Liver (tissue), 9 donors: ENCODE results near the gene ZW10. TPM values are rescaled to one million over a fixed set of nuclear protein-coding genes. Genes with fewer than 3 reads are reported as not detected.

ENCODE experiments used
- DNase-seq: peaks from one replicate; pipeline ENCODE4 v3.0.0-alpha.2; 2017; ENCODE audit warnings: low spot score
- H3K27ac ChIP-seq, 2 donors: one replicate each; pipeline ENCODE4 v1.7.0; 2013; ENCODE audit warnings: inconsistent platforms in 2 of 2, low read length in 2 of 2, control low read depth in 1 of 2, low read depth in 1 of 2, mild to moderate bottlenecking in 1 of 2
- H3K27me3 ChIP-seq, 4 donors: one replicate each; pipeline versions ENCODE4 v1.6.1 to v1.7.0; 2013; ENCODE audit warnings: low read length in 3 of 4, inconsistent platforms in 1 of 4, mild to moderate bottlenecking in 1 of 4, moderate library complexity in 1 of 4; ENCODE audit not compliant: control insufficient read depth in 4 of 4, insufficient read depth in 4 of 4
- H3K36me3 ChIP-seq, 4 donors: one replicate each; pipeline versions ENCODE4 v1.6.1 to v1.7.0; 2013; ENCODE audit warnings: low read length in 3 of 4, mild to moderate bottlenecking in 3 of 4, low read depth in 1 of 4, moderate library complexity in 1 of 4; ENCODE audit not compliant: control insufficient read depth in 4 of 4, insufficient read depth in 3 of 4
- H3K4me1 ChIP-seq, 4 donors: one replicate each; pipeline versions ENCODE4 v1.6.1 to v1.7.0; 2013; ENCODE audit warnings: low read length in 3 of 4, mild to moderate bottlenecking in 3 of 4, moderate library complexity in 1 of 4; ENCODE audit not compliant: control insufficient read depth in 4 of 4, insufficient read depth in 4 of 4
- H3K4me3 ChIP-seq, 3 donors: one replicate each; pipeline versions ENCODE4 v1.6.1 to v1.7.0; 2013; ENCODE audit warnings: low read length in 3 of 3, control low read depth in 1 of 3, low read depth in 1 of 3, mild to moderate bottlenecking in 1 of 3
- H3K9ac ChIP-seq, 2 donors: one replicate each; pipeline ENCODE4 v1.7.0; 2013; ENCODE audit warnings: low read length in 2 of 2, mild to moderate bottlenecking in 2 of 2, moderate library complexity in 2 of 2, control low read depth in 1 of 2, low read depth in 1 of 2
- H3K9me3 ChIP-seq, 4 donors: one replicate each; pipeline versions ENCODE4 v1.6.1 to v1.7.0; 2013; ENCODE audit warnings: low read length in 3 of 4; ENCODE audit not compliant: control insufficient read depth in 4 of 4
- EGR1 ChIP-seq, 2 donors: IDR thresholded peaks; 2 replicates each; pipeline ENCODE4 v1.6.1; 2016 to 2018; ENCODE audit warnings: antibody characterized with exemption in 2 of 2, low read depth in 2 of 2
- FOXA1 ChIP-seq: IDR thresholded peaks from 2 replicates; pipeline ENCODE4 v1.6.1; 2016; ENCODE audit warnings: antibody characterized with exemption
- FOXA2 ChIP-seq: IDR thresholded peaks from 2 replicates; pipeline ENCODE4 v1.6.1; 2016; ENCODE audit warnings: antibody characterized with exemption
- GABPA ChIP-seq, 2 donors: IDR thresholded peaks in 1 of 2; conservative IDR thresholded peaks in 1 of 2; 2 replicates each; pipeline ENCODE4 v1.6.1; 2016; ENCODE audit warnings: antibody characterized with exemption in 2 of 2, mild to moderate bottlenecking in 1 of 2, moderate library complexity in 1 of 2
- HNF4A ChIP-seq, 2 donors: conservative IDR thresholded peaks; 2 replicates each; pipeline ENCODE4 v1.6.1; 2016; ENCODE audit warnings: antibody characterized with exemption in 2 of 2, mild to moderate bottlenecking in 2 of 2
- JUND ChIP-seq, 2 donors: IDR thresholded peaks; 2 replicates each; pipeline ENCODE4 v1.6.1; 2016; ENCODE audit warnings: antibody characterized with exemption in 2 of 2
- NR2F2 ChIP-seq: IDR thresholded peaks from 2 replicates; pipeline ENCODE4 v1.6.1; 2016; ENCODE audit warnings: antibody characterized with exemption
- RAD21 ChIP-seq, 2 donors: IDR thresholded peaks; 2 replicates each; pipeline ENCODE4 v1.6.1; 2016; ENCODE audit warnings: antibody characterized with exemption in 2 of 2, mild to moderate bottlenecking in 2 of 2
- RXRA ChIP-seq, 2 donors: IDR thresholded peaks; 2 replicates each; pipeline ENCODE4 v1.6.1; 2017 to 2018; ENCODE audit warnings: antibody characterized with exemption in 2 of 2, mild to moderate bottlenecking in 1 of 2
- SP1 ChIP-seq: IDR thresholded peaks from 2 replicates; pipeline ENCODE4 v1.6.1; 2018; ENCODE audit warnings: antibody characterized with exemption, mild to moderate bottlenecking
- TAF1 ChIP-seq: conservative IDR thresholded peaks from 2 replicates; pipeline ENCODE4 v1.6.1; 2016; ENCODE audit warnings: antibody characterized with exemption, mild to moderate bottlenecking
- YY1 ChIP-seq: IDR thresholded peaks from 2 replicates; pipeline ENCODE4 v1.6.1; 2016; ENCODE audit warnings: antibody characterized with exemption, mild to moderate bottlenecking
- WGBS: extraction: QIAGEN DNeasy Blood & Tissue Kit; methylation state at CpG from one replicate; pipeline ENCODE4 v1.1.7; 2013; 5-methylcytosine and 5-hydroxymethylcytosine counted together
- polyA plus RNA-seq, 2 donors: library from polyadenylated mRNA; stranded (reverse) in 1 of 2; unstranded in 1 of 2; fragments of 200-250 nt in 1 of 2; fragments of >200 nt in 1 of 2; fragmentation: Nextera tagmentation in 1 of 2; extraction: Ambion mirVana in 1 of 2; gene quantifications; one replicate each; pipeline versions ENCODE4 v1.2.1 to v1.2.3, GENCODE V29; 2013 to 2015
- total RNA-seq, 2 donors: library from RNA; depleted of rRNA; stranded (reverse); fragments of >200 nt; gene quantifications; one replicate each; pipeline ENCODE4 v1.2.3, GENCODE V29; 2014
- TF ChIP-seq, protein P1 (sequence below): IDR thresholded peaks from 2 replicates; pipeline ENCODE4 v1.6.1; 2016; ENCODE audit warnings: antibody characterized with exemption
- TF ChIP-seq, protein P2 (sequence below): IDR thresholded peaks from 2 replicates; pipeline ENCODE4 v1.6.1; 2016; ENCODE audit warnings: antibody characterized with exemption
- TF ChIP-seq, protein P3 (sequence below): fragments of 150-350 bp; IDR thresholded peaks from 2 replicates; pipeline ENCODE4 v1.5.1; 2017; ENCODE audit warnings: improper control_type of control experiment, low read depth, low read length; ENCODE audit not compliant: missing input control
- TF ChIP-seq, protein P4 (sequence below): IDR thresholded peaks from 2 replicates; pipeline ENCODE4 v1.6.1; 2016; ENCODE audit warnings: antibody characterized with exemption, mild to moderate bottlenecking
- TF ChIP-seq, protein P5 (sequence below): IDR thresholded peaks from 2 replicates; pipeline ENCODE4 v1.6.1; 2016; ENCODE audit warnings: antibody characterized with exemption
- donor health status: healthy.
- donor health status: healthy.
- donor health status: healthy.
- donor health status: healthy.
- donor health status: healthy.

The ZW10 gene
- total and polyA plus RNA-seq, 4 donors, result 3.7 to 16.8 (median 9.3) TPM

DNA sequence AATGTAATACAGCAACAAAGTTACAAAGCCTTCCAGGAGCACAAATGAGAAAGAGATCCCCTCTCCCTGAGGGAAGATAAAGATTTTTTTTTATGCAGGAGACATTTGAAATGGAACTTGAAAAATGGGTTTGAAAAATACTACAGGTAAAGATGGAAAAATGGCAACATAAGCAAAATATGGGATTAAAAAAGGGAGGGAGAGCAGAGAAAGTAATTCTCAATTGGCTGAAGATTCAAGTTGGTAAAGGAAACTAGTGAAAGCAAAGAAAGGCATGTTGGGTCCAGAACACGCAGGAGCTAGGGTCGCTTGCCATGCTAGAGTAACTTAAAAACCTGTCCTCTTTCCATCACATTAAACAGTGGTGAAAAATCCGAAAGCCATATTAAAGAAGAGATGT is 1.5 kb downstream of the ZW10 start:
- no peak for DNase-seq
- Histone ChIP-seq H3K36me3 (peaks cover 0 to 14% (median 4%) of the 10 kb centered on the region in 4 donors), H3K9ac (peak overlapping the region in 1 of 2 donors; percentile 39), H3K9me3 (no peaks in the 10 kb centered on the region), H3K27me3 (no peaks in the 10 kb centered on the region), H3K4me3 (peak overlapping the region in 1 of 3 donors; percentile 19), H3K4me1 (peaks cover 0 to 13% (median 7%) of the 10 kb centered on the region in 4 donors), H3K27ac (no peak overlapping the region)
- TF ChIP-seq GABPA (IDR thresholded peaks at IDR 0.05 in 1 of 2, conservative IDR thresholded peaks at IDR 0.05 in 1 of 2) (no peak), YY1 (no peak), RAD21 (IDR thresholded peaks at IDR 0.05) (no peak), FOXA2 (no peak), EGR1 (IDR thresholded peaks at IDR 0.05; ENCODE audit: low read depth in 2 of 2) (no peak), NR2F2 (no peak), FOXA1 (no peak), HNF4A (conservative IDR thresholded peaks at IDR 0.05) (no peak), SP1 (no peak), JUND (IDR thresholded peaks at IDR 0.05) (no peak), RXRA (IDR thresholded peaks at IDR 0.05) (no peak), TAF1 (no peak)
- TF ChIP-seq, protein P1, sequence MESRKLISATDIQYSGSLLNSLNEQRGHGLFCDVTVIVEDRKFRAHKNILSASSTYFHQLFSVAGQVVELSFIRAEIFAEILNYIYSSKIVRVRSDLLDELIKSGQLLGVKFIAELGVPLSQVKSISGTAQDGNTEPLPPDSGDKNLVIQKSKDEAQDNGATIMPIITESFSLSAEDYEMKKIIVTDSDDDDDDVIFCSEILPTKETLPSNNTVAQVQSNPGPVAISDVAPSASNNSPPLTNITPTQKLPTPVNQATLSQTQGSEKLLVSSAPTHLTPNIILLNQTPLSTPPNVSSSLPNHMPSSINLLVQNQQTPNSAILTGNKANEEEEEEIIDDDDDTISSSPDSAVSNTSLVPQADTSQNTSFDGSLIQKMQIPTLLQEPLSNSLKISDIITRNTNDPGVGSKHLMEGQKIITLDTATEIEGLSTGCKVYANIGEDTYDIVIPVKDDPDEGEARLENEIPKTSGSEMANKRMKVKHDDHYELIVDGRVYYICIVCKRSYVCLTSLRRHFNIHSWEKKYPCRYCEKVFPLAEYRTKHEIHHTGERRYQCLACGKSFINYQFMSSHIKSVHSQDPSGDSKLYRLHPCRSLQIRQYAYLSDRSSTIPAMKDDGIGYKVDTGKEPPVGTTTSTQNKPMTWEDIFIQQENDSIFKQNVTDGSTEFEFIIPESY, result no peak
- TF ChIP-seq, protein P2, sequence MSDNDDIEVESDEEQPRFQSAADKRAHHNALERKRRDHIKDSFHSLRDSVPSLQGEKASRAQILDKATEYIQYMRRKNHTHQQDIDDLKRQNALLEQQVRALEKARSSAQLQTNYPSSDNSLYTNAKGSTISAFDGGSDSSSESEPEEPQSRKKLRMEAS, result no peak
- TF ChIP-seq, protein P3, sequence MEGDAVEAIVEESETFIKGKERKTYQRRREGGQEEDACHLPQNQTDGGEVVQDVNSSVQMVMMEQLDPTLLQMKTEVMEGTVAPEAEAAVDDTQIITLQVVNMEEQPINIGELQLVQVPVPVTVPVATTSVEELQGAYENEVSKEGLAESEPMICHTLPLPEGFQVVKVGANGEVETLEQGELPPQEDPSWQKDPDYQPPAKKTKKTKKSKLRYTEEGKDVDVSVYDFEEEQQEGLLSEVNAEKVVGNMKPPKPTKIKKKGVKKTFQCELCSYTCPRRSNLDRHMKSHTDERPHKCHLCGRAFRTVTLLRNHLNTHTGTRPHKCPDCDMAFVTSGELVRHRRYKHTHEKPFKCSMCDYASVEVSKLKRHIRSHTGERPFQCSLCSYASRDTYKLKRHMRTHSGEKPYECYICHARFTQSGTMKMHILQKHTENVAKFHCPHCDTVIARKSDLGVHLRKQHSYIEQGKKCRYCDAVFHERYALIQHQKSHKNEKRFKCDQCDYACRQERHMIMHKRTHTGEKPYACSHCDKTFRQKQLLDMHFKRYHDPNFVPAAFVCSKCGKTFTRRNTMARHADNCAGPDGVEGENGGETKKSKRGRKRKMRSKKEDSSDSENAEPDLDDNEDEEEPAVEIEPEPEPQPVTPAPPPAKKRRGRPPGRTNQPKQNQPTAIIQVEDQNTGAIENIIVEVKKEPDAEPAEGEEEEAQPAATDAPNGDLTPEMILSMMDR, result no peak
- TF ChIP-seq, protein P4, sequence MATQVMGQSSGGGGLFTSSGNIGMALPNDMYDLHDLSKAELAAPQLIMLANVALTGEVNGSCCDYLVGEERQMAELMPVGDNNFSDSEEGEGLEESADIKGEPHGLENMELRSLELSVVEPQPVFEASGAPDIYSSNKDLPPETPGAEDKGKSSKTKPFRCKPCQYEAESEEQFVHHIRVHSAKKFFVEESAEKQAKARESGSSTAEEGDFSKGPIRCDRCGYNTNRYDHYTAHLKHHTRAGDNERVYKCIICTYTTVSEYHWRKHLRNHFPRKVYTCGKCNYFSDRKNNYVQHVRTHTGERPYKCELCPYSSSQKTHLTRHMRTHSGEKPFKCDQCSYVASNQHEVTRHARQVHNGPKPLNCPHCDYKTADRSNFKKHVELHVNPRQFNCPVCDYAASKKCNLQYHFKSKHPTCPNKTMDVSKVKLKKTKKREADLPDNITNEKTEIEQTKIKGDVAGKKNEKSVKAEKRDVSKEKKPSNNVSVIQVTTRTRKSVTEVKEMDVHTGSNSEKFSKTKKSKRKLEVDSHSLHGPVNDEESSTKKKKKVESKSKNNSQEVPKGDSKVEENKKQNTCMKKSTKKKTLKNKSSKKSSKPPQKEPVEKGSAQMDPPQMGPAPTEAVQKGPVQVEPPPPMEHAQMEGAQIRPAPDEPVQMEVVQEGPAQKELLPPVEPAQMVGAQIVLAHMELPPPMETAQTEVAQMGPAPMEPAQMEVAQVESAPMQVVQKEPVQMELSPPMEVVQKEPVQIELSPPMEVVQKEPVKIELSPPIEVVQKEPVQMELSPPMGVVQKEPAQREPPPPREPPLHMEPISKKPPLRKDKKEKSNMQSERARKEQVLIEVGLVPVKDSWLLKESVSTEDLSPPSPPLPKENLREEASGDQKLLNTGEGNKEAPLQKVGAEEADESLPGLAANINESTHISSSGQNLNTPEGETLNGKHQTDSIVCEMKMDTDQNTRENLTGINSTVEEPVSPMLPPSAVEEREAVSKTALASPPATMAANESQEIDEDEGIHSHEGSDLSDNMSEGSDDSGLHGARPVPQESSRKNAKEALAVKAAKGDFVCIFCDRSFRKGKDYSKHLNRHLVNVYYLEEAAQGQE, result no peak
- TF ChIP-seq, protein P5, sequence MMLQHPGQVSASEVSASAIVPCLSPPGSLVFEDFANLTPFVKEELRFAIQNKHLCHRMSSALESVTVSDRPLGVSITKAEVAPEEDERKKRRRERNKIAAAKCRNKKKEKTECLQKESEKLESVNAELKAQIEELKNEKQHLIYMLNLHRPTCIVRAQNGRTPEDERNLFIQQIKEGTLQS, result no peak
- 76% methylated on average over 3 of the region's 3 CpGs for WGBS
